Parathyroid adenoma (tissue), 2 donors: ENCODE data around the gene SFXN5.

Experiments used
- H2AFZ ChIP-seq: fragments of 300-600 bp; sonication (generic); one replicate; pipeline ENCODE4 v1.7.0; 2017; ENCODE audit warnings: antibody characterized with exemption, mild to moderate bottlenecking
- H3K27ac ChIP-seq: fragments of 300-600 bp; sonication (generic); one replicate; pipeline ENCODE4 v1.7.0; 2017
- H3K27me3 ChIP-seq: fragments of 300-600 bp; sonication (generic); one replicate; pipeline ENCODE4 v1.7.0; 2017; ENCODE audit warnings: low read length; ENCODE audit not compliant: control insufficient read depth, insufficient read depth
- H3K36me3 ChIP-seq: fragments of 300-600 bp; sonication (generic); one replicate; pipeline ENCODE4 v1.7.0; 2017; ENCODE audit warnings: low read length; ENCODE audit not compliant: control insufficient read depth, insufficient read depth
- H3K4me1 ChIP-seq: fragments of 300-600 bp; sonication (generic); one replicate; pipeline ENCODE4 v1.7.0; 2017; ENCODE audit warnings: control low read depth
- H3K4me2 ChIP-seq: fragments of 300-600 bp; sonication (generic); one replicate; pipeline ENCODE4 v1.7.0; 2017; ENCODE audit warnings: low read length
- H3K4me3 ChIP-seq: fragments of 300-600 bp; sonication (generic); one replicate; pipeline ENCODE4 v1.7.0; 2017; ENCODE audit warnings: low read depth, low read length
- H3K79me2 ChIP-seq: fragments of 300-600 bp; sonication (generic); one replicate; pipeline ENCODE4 v1.7.0; 2017; ENCODE audit warnings: control low read depth
- H3K9ac ChIP-seq: fragments of 300-600 bp; sonication (generic); one replicate; pipeline ENCODE4 v1.7.0; 2017; ENCODE audit warnings: mild to moderate bottlenecking
- H3K9me3 ChIP-seq: fragments of 300-600 bp; sonication (generic); one replicate; pipeline ENCODE4 v1.7.0; 2017; ENCODE audit warnings: low read length; ENCODE audit not compliant: control insufficient read depth
- TF ChIP-seq, protein P1 (sequence below): fragments of 300-600 bp; sonication (generic); IDR thresholded peaks from one replicate; pipeline ENCODE4 v1.7.0; 2017; ENCODE audit warnings: antibody characterized with exemption, mild to moderate bottlenecking
- donor health status: primary hyperparathyroidism.

The SFXN5 gene

GRCh38 chr2:72952110-72952823 lies 119.2 kb downstream of the SFXN5 start:
- H3K36me3 ChIP-seq: no peaks in the 10 kb centered on the region
- no peak overlapping the region for H3K9ac ChIP-seq
- H3K4me3 ChIP-seq: no peak overlapping the region
- no peaks in the 10 kb centered on the region for H3K4me1 ChIP-seq
- H3K27me3 ChIP-seq: no peaks in the 10 kb centered on the region
- TF ChIP-seq, protein P1, sequence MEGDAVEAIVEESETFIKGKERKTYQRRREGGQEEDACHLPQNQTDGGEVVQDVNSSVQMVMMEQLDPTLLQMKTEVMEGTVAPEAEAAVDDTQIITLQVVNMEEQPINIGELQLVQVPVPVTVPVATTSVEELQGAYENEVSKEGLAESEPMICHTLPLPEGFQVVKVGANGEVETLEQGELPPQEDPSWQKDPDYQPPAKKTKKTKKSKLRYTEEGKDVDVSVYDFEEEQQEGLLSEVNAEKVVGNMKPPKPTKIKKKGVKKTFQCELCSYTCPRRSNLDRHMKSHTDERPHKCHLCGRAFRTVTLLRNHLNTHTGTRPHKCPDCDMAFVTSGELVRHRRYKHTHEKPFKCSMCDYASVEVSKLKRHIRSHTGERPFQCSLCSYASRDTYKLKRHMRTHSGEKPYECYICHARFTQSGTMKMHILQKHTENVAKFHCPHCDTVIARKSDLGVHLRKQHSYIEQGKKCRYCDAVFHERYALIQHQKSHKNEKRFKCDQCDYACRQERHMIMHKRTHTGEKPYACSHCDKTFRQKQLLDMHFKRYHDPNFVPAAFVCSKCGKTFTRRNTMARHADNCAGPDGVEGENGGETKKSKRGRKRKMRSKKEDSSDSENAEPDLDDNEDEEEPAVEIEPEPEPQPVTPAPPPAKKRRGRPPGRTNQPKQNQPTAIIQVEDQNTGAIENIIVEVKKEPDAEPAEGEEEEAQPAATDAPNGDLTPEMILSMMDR: no peak
- no peak overlapping the region for H3K4me2 ChIP-seq
- no peak overlapping the region for H3K27ac ChIP-seq
- no peaks in the 10 kb centered on the region for H3K9me3 ChIP-seq
- H2AFZ ChIP-seq: no peak overlapping the region
- no peaks in the 10 kb centered on the region for H3K79me2 ChIP-seq

DNA sequence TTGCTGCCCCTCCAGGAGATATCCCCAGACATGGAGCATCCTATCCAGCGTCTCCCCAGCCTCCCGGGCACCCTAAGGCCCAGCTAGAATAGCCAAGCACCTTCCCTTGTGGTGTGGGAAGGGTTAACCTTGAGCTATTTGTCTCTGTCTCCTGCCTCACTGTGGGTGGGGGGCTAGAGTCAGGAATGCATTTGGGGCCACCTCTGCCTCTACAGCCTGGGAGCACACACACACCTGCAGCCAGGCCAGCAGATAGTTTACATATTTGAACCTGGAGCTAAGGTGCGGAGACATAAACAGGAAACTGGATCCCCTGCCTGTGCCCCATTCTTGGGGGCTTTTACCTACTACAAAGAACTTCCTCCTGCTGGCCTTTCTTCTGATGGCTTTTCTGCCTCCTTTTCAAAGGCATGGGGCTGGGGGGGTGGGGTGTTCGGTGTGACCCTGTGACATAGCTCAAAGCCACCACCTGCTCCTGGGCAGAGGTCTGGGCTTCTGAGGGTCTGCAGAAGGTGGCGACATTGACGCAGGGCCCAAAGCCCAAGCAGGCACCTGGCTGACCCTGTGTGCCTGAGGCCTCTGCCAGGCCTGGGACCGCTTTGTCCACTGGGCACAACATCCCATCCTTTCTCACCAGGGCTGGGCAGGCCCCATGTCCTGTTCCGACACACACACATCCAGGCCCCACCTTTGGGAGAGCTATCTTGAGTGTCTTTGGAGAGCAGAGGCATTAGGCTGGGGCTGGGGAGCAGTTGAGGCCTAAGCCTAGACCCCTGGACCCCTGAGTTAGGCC lies 120.0 kb downstream of the SFXN5 start:
- Histone ChIP-seq H3K4me1 (no peaks in the 10 kb centered on the region), H2AFZ (no peak overlapping the region), H3K4me2 (no peak overlapping the region), H3K36me3 (no peaks in the 10 kb centered on the region), H3K27ac (no peak overlapping the region), H3K4me3 (no peak overlapping the region), H3K79me2 (no peaks in the 10 kb centered on the region), H3K9me3 (no peaks in the 10 kb centered on the region), H3K9ac (no peak overlapping the region), H3K27me3 (no peaks in the 10 kb centered on the region)
- TF ChIP-seq, protein P1: no peak

DNA sequence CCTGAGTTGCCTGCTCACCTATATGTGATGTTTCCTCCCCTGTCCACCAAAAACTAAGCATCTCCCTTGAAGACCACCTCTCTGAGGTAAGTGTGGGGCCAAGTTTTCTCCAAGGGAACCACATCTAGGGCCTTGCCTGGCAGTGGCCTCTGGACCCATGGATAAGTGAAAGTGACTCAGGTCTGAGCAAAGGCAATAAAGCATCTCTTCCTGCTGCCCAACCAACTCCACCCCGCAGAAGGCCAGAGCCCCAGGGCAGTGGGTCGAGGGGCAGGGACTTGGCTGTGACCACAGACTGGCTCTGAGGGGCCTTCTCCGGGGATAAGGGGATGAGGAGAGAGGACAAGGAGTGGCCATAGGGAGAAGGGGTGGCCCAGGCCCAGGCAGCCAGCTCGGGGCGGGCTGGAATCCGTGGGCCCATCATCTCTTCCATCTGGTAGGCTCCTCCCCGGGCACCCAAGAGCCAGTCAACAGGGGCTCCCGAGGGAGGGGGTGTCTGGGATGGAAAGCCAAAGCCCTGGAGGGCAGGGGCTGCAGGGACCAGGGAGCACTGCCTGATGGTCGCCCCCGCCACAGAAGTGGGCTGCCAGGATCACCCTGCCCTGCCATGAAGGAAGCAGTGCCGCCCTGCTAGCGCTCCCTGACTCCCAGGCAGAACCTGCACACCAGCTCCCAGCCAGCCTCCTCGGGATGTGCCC lies 120.8 kb downstream of the SFXN5 start:
- no peak overlapping the region for H3K4me2 ChIP-seq
- H3K9ac ChIP-seq: no peak overlapping the region
- TF ChIP-seq, protein P1: no peak
- no peaks in the 10 kb centered on the region for H3K9me3 ChIP-seq
- no peaks in the 10 kb centered on the region for H3K27me3 ChIP-seq
- H2AFZ ChIP-seq: no peak overlapping the region
- no peak overlapping the region for H3K27ac ChIP-seq
- H3K79me2 ChIP-seq: no peaks in the 10 kb centered on the region
- no peaks in the 10 kb centered on the region for H3K4me1 ChIP-seq
- no peak overlapping the region for H3K4me3 ChIP-seq
- H3K36me3 ChIP-seq: no peaks in the 10 kb centered on the region

GRCh38 chr2:72949642-72950041 lies 121.9 kb downstream of the SFXN5 start:
- no peaks in the 10 kb centered on the region for H3K36me3 ChIP-seq
- TF ChIP-seq, protein P1: no peak
- no peak overlapping the region for H3K4me3 ChIP-seq
- H3K4me2 ChIP-seq: no peak overlapping the region
- no peaks in the 10 kb centered on the region for H3K27me3 ChIP-seq
- no peak overlapping the region for H3K9ac ChIP-seq
- H3K27ac ChIP-seq: no peak overlapping the region
- H3K4me1 ChIP-seq: no peaks in the 10 kb centered on the region
- H3K79me2 ChIP-seq: no peaks in the 10 kb centered on the region
- no peak overlapping the region for H2AFZ ChIP-seq
- no peaks in the 10 kb centered on the region for H3K9me3 ChIP-seq
